ENCODE results near the gene HNRNPAB.

- no peak for TF ChIP-seq CTCF (conservative IDR thresholded peaks at IDR 0.05 in 1 of 2, IDR thresholded peaks at IDR 0.05 in 1 of 2; ENCODE audit: extremely low read depth in 1 of 2, insufficient read depth in 1 of 2, low read depth in 1 of 2, low read length in 2 of 2)
- TF ChIP-seq EZH2 (IDR thresholded peaks at IDR 0.05; ENCODE audit: borderline replicate concordance, low read length): no peak
These were observed 18.0 kb downstream of the HNRNPAB start for GRCh38 chr5:178222292-178222691.
